ENCODE data around the gene CYP26C1.

CYP26C1 gene

GRCh38 chr10:93064874-93065660 lies 4.5 kb downstream of the CYP26C1 start:
- DNase-seq, result no peak

GRCh38 chr10:93065675-93066543 lies 5.3 kb downstream of the CYP26C1 start:
- peak; percentile 12 for DNase-seq

GRCh38 chr10:93066544-93066913 lies 5.9 kb downstream of the CYP26C1 start:
- no peak for DNase-seq

GRCh38 chr10:93067443-93068365 lies 7.1 kb downstream of the CYP26C1 start:
- DNase-seq, result no peak

- DNase-seq, result peak; percentile 11
Measured at GRCh38 chr10:93068411-93069244, 8.0 kb downstream of the CYP26C1 start.

GRCh38 chr10:93069245-93069561 lies 8.6 kb downstream of the CYP26C1 start:
- no peak for DNase-seq

- no peak for DNase-seq
Measured at GRCh38 chr10:93070378-93071176, 10.0 kb downstream of the CYP26C1 start.

- DNase-seq, result no peak
Measured at GRCh38 chr10:93071177-93071472, 10.5 kb downstream of the CYP26C1 start.

GRCh38 chr10:93071674-93072224 lies 11.2 kb downstream of the CYP26C1 start:
- DNase-seq, result peak; percentile 9

GRCh38 chr10:93072225-93072712 lies 11.7 kb downstream of the CYP26C1 start:
- no peak for DNase-seq

- DNase-seq, result no peak
Measured at GRCh38 chr10:93072713-93073538, 12.3 kb downstream of the CYP26C1 start.

- peak; percentile 16 for DNase-seq
Measured at GRCh38 chr10:93073539-93074146, 13.0 kb downstream of the CYP26C1 start, which contains the start of gene CYP26A1. CYP26A1 (plus strand) TSS chr10:93073893; CDS start chr10:93073935, 42 bp downstream.

GRCh38 chr10:93074147-93074596 lies 13.6 kb downstream of the CYP26C1 start:
- peak; percentile 37 for DNase-seq

GRCh38 chr10:93074597-93075368 lies 14.2 kb downstream of the CYP26C1 start:
- DNase-seq, result no peak

- no peak for DNase-seq
Measured at GRCh38 chr10:93075369-93076221, 15.0 kb downstream of the CYP26C1 start.

GRCh38 chr10:93076871-93077270 lies 16.3 kb downstream of the CYP26C1 start:
- no peak for DNase-seq

GRCh38 chr10:93077860-93078337 lies 17.3 kb downstream of the CYP26C1 start:
- no peak for DNase-seq

All from NCI-H82 (cell line).